ENCODE measurements around the gene ELF5. TPM values are rescaled to one million over a fixed set of nuclear protein-coding genes. Genes with fewer than 3 reads are reported as not detected.

Gene ELF5
- total RNA-seq, 1 donor from 2014 or later = not detected

- DNase-seq (no peak), ATAC-seq (ENCODE audit: poor library complexity) (no peak)
- intact Hi-C loops (cut with DNase I) = no loop called here
These were observed 73.9 kb downstream of the ELF5 start for GRCh38 chr11:34439610-34440198.

GRCh38 chr11:34438529-34439507 is 74.8 kb downstream of the ELF5 start, which contains the start of gene CAT:
TSS of gene CAT (plus strand) at chr11:34438934. CDS start at chr11:34439014, 80 bp downstream.
- intact Hi-C loops (cut with DNase I) = no loop called here
- peak; percentile 98 for ATAC-seq (ENCODE audit: poor library complexity)
- peak; percentile 99 for DNase-seq

- intact Hi-C loops (cut with DNase I) = no loop called here
- DNase-seq (no peak), ATAC-seq (ENCODE audit: poor library complexity) (no peak)
These were observed 76.1 kb downstream of the ELF5 start for GRCh38 chr11:34437224-34438125.

GRCh38 chr11:34433899-34434298 is 79.7 kb downstream of the ELF5 start:
- intact Hi-C loops (cut with DNase I) = no loop called here
- DNase-seq (no peak), ATAC-seq (ENCODE audit: poor library complexity) (no peak)

- ATAC-seq (ENCODE audit: poor library complexity) (no peak), DNase-seq (no peak)
- intact Hi-C loops (cut with DNase I) = no loop called here
These were observed 80.8 kb downstream of the ELF5 start for GRCh38 chr11:34432822-34433221.

DNA sequence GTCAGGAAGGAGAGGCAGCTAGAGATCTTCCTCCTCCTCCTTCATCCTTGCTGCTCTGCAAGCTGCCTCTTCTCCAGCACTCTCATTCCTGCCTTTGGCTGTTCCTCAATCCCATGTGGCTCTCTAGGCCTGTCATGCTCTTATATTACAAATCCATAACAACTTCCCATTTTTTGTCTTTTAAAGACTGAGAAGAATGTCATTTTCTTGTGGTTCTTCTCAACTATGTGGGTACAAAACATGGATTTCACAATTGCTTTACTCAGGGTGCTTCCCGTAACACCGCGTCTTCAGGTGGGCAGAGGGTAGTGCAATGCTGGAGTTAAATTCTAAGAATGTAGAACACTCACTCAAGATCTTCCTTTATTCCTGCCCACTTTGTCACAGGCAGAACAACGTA is 81.6 kb downstream of the ELF5 start:
- DNase-seq (no peak), ATAC-seq (ENCODE audit: poor library complexity) (no peak)
- intact Hi-C loops (cut with DNase I) = no loop called here

Other genes with a start within 250 kb of the ELF5 start
- gene ABTB2, start 155.8 kb downstream of the ELF5 start, total RNA-seq = 15.9 TPM
- 135 TPM for gene CAT, start 74.9 kb downstream of the ELF5 start, total RNA-seq
- gene EHF, start 107.3 kb upstream of the ELF5 start, total RNA-seq = 2.3 TPM